Measurements from ENCODE around the gene DCTPP1. TPM values are rescaled to one million over a fixed set of nuclear protein-coding genes. Genes with fewer than 3 reads are reported as not detected.

The DCTPP1 gene
- total and polyA plus RNA-seq, 2 of the 13 experiments (the other 11 are each of a cell fraction or from before 2014, with no cell fraction given), result 54.8 to 74.4 TPM

DNA sequence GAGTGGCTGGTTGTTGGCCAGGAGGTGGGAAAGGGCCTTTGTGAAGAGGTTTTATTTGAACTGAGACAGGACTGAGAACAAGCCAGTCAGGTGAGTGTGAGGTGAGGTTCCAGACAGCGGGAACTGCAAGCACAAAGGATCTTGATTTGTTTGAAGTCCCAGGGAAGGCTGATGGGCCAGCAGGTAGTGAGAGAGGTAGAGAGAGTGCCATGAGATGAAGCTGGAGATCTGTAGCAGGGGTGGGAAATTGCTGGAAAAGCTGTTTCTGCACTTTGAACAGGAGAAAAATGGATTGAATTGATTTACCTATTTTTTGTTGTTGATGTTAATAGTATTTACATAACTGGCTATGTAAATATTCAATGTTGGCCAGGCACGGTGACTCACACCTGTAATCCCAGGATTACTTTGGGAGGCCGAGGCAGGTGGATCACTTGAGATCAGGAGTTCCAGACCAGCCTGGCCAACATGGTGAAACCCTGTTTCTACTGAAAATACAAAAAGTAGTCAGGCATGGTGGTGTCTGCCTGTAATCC is 7.7 kb upstream of the DCTPP1 start (continued):
- TF ChIP-seq, protein P1, sequence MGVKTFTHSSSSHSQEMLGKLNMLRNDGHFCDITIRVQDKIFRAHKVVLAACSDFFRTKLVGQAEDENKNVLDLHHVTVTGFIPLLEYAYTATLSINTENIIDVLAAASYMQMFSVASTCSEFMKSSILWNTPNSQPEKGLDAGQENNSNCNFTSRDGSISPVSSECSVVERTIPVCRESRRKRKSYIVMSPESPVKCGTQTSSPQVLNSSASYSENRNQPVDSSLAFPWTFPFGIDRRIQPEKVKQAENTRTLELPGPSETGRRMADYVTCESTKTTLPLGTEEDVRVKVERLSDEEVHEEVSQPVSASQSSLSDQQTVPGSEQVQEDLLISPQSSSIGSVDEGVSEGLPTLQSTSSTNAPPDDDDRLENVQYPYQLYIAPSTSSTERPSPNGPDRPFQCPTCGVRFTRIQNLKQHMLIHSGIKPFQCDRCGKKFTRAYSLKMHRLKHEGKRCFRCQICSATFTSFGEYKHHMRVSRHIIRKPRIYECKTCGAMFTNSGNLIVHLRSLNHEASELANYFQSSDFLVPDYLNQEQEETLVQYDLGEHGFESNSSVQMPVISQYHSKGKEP (CRISPR knock-in tag; IDR thresholded peaks at IDR 0.05), result no peak
- no peak for TF ChIP-seq ZNF326 (CRISPR knock-in tag; IDR thresholded peaks at IDR 0.05; ENCODE audit: borderline replicate concordance)
- no peak for TF ChIP-seq SUZ12 (IDR thresholded peaks at IDR 0.05; ENCODE audit: low read depth, low read length)
- TF ChIP-seq GPN1 (CRISPR knock-in tag; IDR thresholded peaks at IDR 0.05; ENCODE audit: borderline replicate concordance), result no peak
- no peak for TF ChIP-seq ZNF615 (CRISPR knock-in tag; IDR thresholded peaks at IDR 0.05; ENCODE audit: borderline replicate concordance)
- TF ChIP-seq, protein P2, sequence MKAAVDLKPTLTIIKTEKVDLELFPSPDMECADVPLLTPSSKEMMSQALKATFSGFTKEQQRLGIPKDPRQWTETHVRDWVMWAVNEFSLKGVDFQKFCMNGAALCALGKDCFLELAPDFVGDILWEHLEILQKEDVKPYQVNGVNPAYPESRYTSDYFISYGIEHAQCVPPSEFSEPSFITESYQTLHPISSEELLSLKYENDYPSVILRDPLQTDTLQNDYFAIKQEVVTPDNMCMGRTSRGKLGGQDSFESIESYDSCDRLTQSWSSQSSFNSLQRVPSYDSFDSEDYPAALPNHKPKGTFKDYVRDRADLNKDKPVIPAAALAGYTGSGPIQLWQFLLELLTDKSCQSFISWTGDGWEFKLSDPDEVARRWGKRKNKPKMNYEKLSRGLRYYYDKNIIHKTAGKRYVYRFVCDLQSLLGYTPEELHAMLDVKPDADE (CRISPR knock-in tag; IDR thresholded peaks at IDR 0.05), result no peak
- TF ChIP-seq, protein P3, sequence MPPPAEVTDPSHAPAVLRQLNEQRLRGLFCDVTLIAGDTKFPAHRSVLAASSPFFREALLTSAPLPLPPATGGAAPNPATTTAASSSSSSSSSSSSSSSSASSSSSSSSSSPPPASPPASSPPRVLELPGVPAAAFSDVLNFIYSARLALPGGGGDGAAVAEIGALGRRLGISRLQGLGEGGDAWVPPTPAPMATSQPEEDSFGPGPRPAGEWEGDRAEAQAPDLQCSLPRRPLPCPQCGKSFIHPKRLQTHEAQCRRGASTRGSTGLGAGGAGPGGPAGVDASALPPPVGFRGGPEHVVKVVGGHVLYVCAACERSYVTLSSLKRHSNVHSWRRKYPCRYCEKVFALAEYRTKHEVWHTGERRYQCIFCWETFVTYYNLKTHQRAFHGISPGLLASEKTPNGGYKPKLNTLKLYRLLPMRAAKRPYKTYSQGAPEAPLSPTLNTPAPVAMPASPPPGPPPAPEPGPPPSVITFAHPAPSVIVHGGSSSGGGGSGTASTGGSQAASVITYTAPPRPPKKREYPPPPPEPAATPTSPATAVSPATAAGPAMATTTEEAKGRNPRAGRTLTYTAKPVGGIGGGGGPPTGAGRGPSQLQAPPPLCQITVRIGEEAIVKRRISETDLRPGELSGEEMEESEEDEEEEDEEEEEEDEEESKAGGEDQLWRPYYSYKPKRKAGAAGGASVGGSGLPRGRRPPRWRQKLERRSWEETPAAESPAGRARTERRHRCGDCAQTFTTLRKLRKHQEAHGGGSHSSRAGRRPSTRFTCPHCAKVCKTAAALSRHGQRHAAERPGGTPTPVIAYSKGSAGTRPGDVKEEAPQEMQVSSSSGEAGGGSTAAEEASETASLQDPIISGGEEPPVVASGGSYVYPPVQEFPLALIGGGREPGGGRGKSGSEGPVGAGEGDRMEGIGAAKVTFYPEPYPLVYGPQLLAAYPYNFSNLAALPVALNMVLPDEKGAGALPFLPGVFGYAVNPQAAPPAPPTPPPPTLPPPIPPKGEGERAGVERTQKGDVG (CRISPR knock-in tag; IDR thresholded peaks at IDR 0.05; ENCODE audit: borderline replicate concordance), result no peak
- no peak for TF ChIP-seq CBX2 (IDR thresholded peaks at IDR 0.05; ENCODE audit: low read depth, low read length)
- TF ChIP-seq CBX2 (CRISPR knock-in tag; IDR thresholded peaks at IDR 0.05; ENCODE audit: low read depth), result no peak
- TF ChIP-seq ISX (CRISPR knock-in tag; conservative IDR thresholded peaks at IDR 0.05), result no peak
- TF ChIP-seq, protein P4, sequence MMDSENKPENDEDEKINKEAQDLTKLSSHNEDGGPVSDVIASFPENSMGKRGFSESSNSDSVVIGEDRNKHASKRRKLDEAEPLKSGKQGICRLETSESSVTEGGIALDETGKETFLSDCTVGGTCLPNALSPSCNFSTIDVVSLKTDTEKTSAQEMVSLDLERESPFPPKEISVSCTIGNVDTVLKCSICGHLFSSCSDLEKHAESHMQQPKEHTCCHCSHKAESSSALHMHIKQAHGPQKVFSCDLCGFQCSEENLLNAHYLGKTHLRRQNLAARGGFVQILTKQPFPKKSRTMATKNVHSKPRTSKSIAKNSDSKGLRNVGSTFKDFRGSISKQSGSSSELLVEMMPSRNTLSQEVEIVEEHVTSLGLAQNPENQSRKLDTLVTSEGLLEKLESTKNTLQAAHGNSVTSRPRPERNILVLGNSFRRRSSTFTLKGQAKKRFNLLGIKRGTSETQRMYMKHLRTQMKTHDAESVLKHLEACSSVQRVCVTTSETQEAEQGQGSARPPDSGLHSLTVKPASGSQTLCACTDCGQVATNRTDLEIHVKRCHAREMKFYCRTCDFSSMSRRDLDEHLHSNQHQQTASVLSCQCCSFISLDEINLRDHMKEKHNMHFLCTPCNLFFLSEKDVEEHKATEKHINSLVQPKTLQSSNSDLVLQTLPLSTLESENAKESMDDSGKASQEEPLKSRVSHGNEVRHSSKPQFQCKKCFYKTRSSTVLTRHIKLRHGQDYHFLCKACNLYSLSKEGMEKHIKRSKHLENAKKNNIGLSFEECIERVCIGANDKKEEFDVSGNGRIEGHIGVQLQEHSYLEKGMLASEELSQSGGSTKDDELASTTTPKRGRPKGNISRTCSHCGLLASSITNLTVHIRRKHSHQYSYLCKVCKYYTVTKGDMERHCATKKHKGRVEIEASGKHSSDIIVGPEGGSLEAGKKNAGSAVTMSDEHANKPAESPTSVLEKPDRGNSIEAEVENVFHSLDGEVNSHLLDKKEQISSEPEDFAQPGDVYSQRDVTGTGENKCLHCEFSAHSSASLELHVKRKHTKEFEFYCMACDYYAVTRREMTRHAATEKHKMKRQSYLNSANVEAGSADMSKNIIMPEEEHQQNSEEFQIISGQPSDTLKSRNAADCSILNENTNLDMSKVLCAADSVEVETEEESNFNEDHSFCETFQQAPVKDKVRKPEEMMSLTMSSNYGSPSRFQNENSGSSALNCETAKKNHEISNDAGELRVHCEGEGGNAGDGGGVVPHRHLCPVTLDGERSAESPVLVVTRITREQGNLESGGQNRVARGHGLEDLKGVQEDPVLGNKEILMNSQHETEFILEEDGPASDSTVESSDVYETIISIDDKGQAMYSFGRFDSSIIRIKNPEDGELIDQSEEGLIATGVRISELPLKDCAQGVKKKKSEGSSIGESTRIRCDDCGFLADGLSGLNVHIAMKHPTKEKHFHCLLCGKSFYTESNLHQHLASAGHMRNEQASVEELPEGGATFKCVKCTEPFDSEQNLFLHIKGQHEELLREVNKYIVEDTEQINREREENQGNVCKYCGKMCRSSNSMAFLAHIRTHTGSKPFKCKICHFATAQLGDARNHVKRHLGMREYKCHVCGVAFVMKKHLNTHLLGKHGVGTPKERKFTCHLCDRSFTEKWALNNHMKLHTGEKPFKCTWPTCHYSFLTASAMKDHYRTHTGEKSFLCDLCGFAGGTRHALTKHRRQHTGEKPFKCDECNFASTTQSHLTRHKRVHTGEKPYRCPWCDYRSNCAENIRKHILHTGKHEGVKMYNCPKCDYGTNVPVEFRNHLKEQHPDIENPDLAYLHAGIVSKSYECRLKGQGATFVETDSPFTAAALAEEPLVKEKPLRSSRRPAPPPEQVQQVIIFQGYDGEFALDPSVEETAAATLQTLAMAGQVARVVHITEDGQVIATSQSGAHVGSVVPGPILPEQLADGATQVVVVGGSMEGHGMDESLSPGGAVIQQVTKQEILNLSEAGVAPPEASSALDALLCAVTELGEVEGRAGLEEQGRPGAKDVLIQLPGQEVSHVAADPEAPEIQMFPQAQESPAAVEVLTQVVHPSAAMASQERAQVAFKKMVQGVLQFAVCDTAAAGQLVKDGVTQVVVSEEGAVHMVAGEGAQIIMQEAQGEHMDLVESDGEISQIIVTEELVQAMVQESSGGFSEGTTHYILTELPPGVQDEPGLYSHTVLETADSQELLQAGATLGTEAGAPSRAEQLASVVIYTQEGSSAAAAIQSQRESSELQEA (CRISPR knock-in tag; IDR thresholded peaks at IDR 0.05; ENCODE audit: not compliant biosample characterization), result no peak
- no peak for TF ChIP-seq ZKSCAN1 (IDR thresholded peaks at IDR 0.05; ENCODE audit: low read length)
- TF ChIP-seq, protein P5, sequence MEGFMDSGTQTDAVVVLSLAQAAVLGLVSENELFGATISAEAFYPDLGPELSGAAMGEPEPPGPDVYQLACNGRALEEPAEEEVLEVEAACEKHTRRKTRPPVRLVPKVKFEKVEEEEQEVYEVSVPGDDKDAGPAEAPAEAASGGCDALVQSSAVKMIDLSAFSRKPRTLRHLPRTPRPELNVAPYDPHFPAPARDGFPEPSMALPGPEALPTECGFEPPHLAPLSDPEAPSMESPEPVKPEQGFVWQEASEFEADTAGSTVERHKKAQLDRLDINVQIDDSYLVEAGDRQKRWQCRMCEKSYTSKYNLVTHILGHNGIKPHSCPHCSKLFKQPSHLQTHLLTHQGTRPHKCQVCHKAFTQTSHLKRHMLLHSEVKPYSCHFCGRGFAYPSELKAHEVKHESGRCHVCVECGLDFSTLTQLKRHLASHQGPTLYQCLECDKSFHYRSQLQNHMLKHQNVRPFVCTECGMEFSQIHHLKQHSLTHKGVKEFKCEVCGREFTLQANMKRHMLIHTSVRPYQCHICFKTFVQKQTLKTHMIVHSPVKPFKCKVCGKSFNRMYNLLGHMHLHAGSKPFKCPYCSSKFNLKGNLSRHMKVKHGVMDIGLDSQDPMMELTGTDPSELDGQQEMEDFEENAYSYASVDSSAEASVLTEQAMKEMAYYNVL (CRISPR knock-in tag; IDR thresholded peaks at IDR 0.05; ENCODE audit: borderline replicate concordance), result peak; percentile 25; the same call in 1 of the 2 replicates

Measured in HepG2 (cell line).